ENCODE results near the gene KRT24.
"Not testable (repeated sequence)": the region's sequence is repeated elsewhere in the genome, so short reads cannot be mapped to it uniquely, and the experiment has no call there.

KRT24 gene

GRCh38 chr17:40703652-40704051, at the start of gene KRT24:
KRT24 (minus strand) TSS chr17:40703752; CDS start chr17:40703693, 59 bp downstream.
- no peak within 1 kb of the TSS for H3K9ac ChIP-seq (ENCODE audit: low read length)
- no peaks in the 10 kb centered on the region for H3K36me3 ChIP-seq (ENCODE audit: control insufficient read depth, insufficient read depth, low read length)
- H3K27me3 ChIP-seq (ENCODE audit: control insufficient read depth, insufficient read depth, low read length) = peaks cover 9% of the 10 kb centered on the region
- no peaks in the 10 kb centered on the region for H3K9me3 ChIP-seq (ENCODE audit: control insufficient read depth, low read length)
- H3K4me1 ChIP-seq (ENCODE audit: control insufficient read depth, insufficient read depth, low read length) = no peaks in the 10 kb centered on the region
- no peak within 1 kb of the TSS for H3K4me3 ChIP-seq (ENCODE audit: low read length)

GRCh38 chr17:40751065-40751464, 47.5 kb upstream of the KRT24 start:
- Histone ChIP-seq H3K4me1 (ENCODE audit: control insufficient read depth, insufficient read depth, low read length) (no peaks in the 10 kb centered on the region), H3K4me3 (ENCODE audit: low read length) (no peak overlapping the region), H3K36me3 (ENCODE audit: control insufficient read depth, insufficient read depth, low read length) (no peaks in the 10 kb centered on the region), H3K27me3 (ENCODE audit: control insufficient read depth, insufficient read depth, low read length) (peaks cover 10% of the 10 kb centered on the region), H3K9ac (ENCODE audit: low read length) (no peak overlapping the region), H3K9me3 (ENCODE audit: control insufficient read depth, low read length) (no peaks in the 10 kb centered on the region)

GRCh38 chr17:40750391-40750790, 46.8 kb upstream of the KRT24 start:
- no peaks in the 10 kb centered on the region for H3K4me1 ChIP-seq (ENCODE audit: control insufficient read depth, insufficient read depth, low read length)
- H3K36me3 ChIP-seq (ENCODE audit: control insufficient read depth, insufficient read depth, low read length) = no peaks in the 10 kb centered on the region
- no peak overlapping the region for H3K9ac ChIP-seq (ENCODE audit: low read length)
- H3K9me3 ChIP-seq (ENCODE audit: control insufficient read depth, low read length) = no peaks in the 10 kb centered on the region
- no peak overlapping the region for H3K4me3 ChIP-seq (ENCODE audit: low read length)
- peaks cover 13% of the 10 kb centered on the region for H3K27me3 ChIP-seq (ENCODE audit: control insufficient read depth, insufficient read depth, low read length)

GRCh38 chr17:40748666-40749065, 45.1 kb upstream of the KRT24 start:
- not testable (repeated sequence) for H3K4me1 ChIP-seq (ENCODE audit: control insufficient read depth, insufficient read depth, low read length); H3K36me3 ChIP-seq (ENCODE audit: control insufficient read depth, insufficient read depth, low read length); H3K9me3 ChIP-seq (ENCODE audit: control insufficient read depth, low read length); H3K4me3 ChIP-seq (ENCODE audit: low read length); H3K9ac ChIP-seq (ENCODE audit: low read length)
- peaks cover 13% of the 10 kb centered on the region for H3K27me3 ChIP-seq (ENCODE audit: control insufficient read depth, insufficient read depth, low read length)

GRCh38 chr17:40738553-40738952, 35.0 kb upstream of the KRT24 start:
- Histone ChIP-seq H3K27me3 (ENCODE audit: control insufficient read depth, insufficient read depth, low read length) (peaks cover 7% of the 10 kb centered on the region), H3K9me3 (ENCODE audit: control insufficient read depth, low read length) (no peaks in the 10 kb centered on the region), H3K4me3 (ENCODE audit: low read length) (no peak overlapping the region), H3K36me3 (ENCODE audit: control insufficient read depth, insufficient read depth, low read length) (no peaks in the 10 kb centered on the region), H3K4me1 (ENCODE audit: control insufficient read depth, insufficient read depth, low read length) (no peaks in the 10 kb centered on the region), H3K9ac (ENCODE audit: low read length) (no peak overlapping the region)

- H3K4me1 ChIP-seq (ENCODE audit: control insufficient read depth, insufficient read depth, low read length) = no peaks in the 10 kb centered on the region
- H3K4me3 ChIP-seq (ENCODE audit: low read length) = no peak overlapping the region
- no peak overlapping the region for H3K9ac ChIP-seq (ENCODE audit: low read length)
- no peaks in the 10 kb centered on the region for H3K36me3 ChIP-seq (ENCODE audit: control insufficient read depth, insufficient read depth, low read length)
- H3K27me3 ChIP-seq (ENCODE audit: control insufficient read depth, insufficient read depth, low read length) = peaks cover 4% of the 10 kb centered on the region
- H3K9me3 ChIP-seq (ENCODE audit: control insufficient read depth, low read length) = no peaks in the 10 kb centered on the region
Measured at GRCh38 chr17:40735016-40735415, 31.5 kb upstream of the KRT24 start.

GRCh38 chr17:40734018-40734417, 30.5 kb upstream of the KRT24 start:
- Histone ChIP-seq H3K4me1 (ENCODE audit: control insufficient read depth, insufficient read depth, low read length) (no peaks in the 10 kb centered on the region), H3K9me3 (ENCODE audit: control insufficient read depth, low read length) (no peaks in the 10 kb centered on the region), H3K9ac (ENCODE audit: low read length) (no peak overlapping the region), H3K27me3 (ENCODE audit: control insufficient read depth, insufficient read depth, low read length) (peaks cover 4% of the 10 kb centered on the region), H3K4me3 (ENCODE audit: low read length) (no peak overlapping the region), H3K36me3 (ENCODE audit: control insufficient read depth, insufficient read depth, low read length) (no peaks in the 10 kb centered on the region)

- Histone ChIP-seq H3K27me3 (ENCODE audit: control insufficient read depth, insufficient read depth, low read length) (no peaks in the 10 kb centered on the region), H3K36me3 (ENCODE audit: control insufficient read depth, insufficient read depth, low read length) (no peaks in the 10 kb centered on the region)
Measured at GRCh38 chr17:40730970-40731369, 27.4 kb upstream of the KRT24 start.

GRCh38 chr17:40727447-40728231, 24.1 kb upstream of the KRT24 start:
- Histone ChIP-seq H3K27me3 (ENCODE audit: control insufficient read depth, insufficient read depth, low read length) (peaks cover 5% of the 10 kb centered on the region), H3K4me3 (ENCODE audit: low read length) (no peak overlapping the region), H3K36me3 (ENCODE audit: control insufficient read depth, insufficient read depth, low read length) (no peaks in the 10 kb centered on the region), H3K9ac (ENCODE audit: low read length) (no peak overlapping the region), H3K4me1 (ENCODE audit: control insufficient read depth, insufficient read depth, low read length) (no peaks in the 10 kb centered on the region), H3K9me3 (ENCODE audit: control insufficient read depth, low read length) (no peaks in the 10 kb centered on the region)

More at GRCh38 chr17:40730970-40731369, 27.4 kb upstream of the KRT24 start:
- H3K4me3 ChIP-seq (ENCODE audit: low read length) = no peak overlapping the region
- no peaks in the 10 kb centered on the region for H3K4me1 ChIP-seq (ENCODE audit: control insufficient read depth, insufficient read depth, low read length)
- no peaks in the 10 kb centered on the region for H3K9me3 ChIP-seq (ENCODE audit: control insufficient read depth, low read length)
- no peak overlapping the region for H3K9ac ChIP-seq (ENCODE audit: low read length)

- H3K27me3 ChIP-seq (ENCODE audit: control insufficient read depth, insufficient read depth, low read length) = peaks cover 5% of the 10 kb centered on the region
- no peaks in the 10 kb centered on the region for H3K9me3 ChIP-seq (ENCODE audit: control insufficient read depth, low read length)
- H3K4me1 ChIP-seq (ENCODE audit: control insufficient read depth, insufficient read depth, low read length) = no peaks in the 10 kb centered on the region
- no peak overlapping the region for H3K4me3 ChIP-seq (ENCODE audit: low read length)
- no peaks in the 10 kb centered on the region for H3K36me3 ChIP-seq (ENCODE audit: control insufficient read depth, insufficient read depth, low read length)
- H3K9ac ChIP-seq (ENCODE audit: low read length) = no peak overlapping the region
Measured at GRCh38 chr17:40726919-40727318, 23.4 kb upstream of the KRT24 start.

GRCh38 chr17:40724656-40725055, 21.1 kb upstream of the KRT24 start:
- Histone ChIP-seq H3K36me3 (ENCODE audit: control insufficient read depth, insufficient read depth, low read length) (no peaks in the 10 kb centered on the region), H3K27me3 (ENCODE audit: control insufficient read depth, insufficient read depth, low read length) (peaks cover 5% of the 10 kb centered on the region), H3K9me3 (ENCODE audit: control insufficient read depth, low read length) (no peaks in the 10 kb centered on the region), H3K4me3 (ENCODE audit: low read length) (no peak overlapping the region), H3K9ac (ENCODE audit: low read length) (no peak overlapping the region), H3K4me1 (ENCODE audit: control insufficient read depth, insufficient read depth, low read length) (no peaks in the 10 kb centered on the region)

GRCh38 chr17:40722241-40722640, 18.7 kb upstream of the KRT24 start:
- H3K36me3 ChIP-seq (ENCODE audit: control insufficient read depth, insufficient read depth, low read length) = no peaks in the 10 kb centered on the region
- peaks cover 8% of the 10 kb centered on the region for H3K27me3 ChIP-seq (ENCODE audit: control insufficient read depth, insufficient read depth, low read length)
- H3K9ac ChIP-seq (ENCODE audit: low read length) = no peak overlapping the region
- no peaks in the 10 kb centered on the region for H3K9me3 ChIP-seq (ENCODE audit: control insufficient read depth, low read length)
- no peak overlapping the region for H3K4me3 ChIP-seq (ENCODE audit: low read length)
- H3K4me1 ChIP-seq (ENCODE audit: control insufficient read depth, insufficient read depth, low read length) = no peaks in the 10 kb centered on the region
